A549 treated with Mapracorat at 1 μM for 4 hours (cell line): ENCODE results near the gene B3GALNT1. TPM values are rescaled to one million over a fixed set of nuclear protein-coding genes. Genes with fewer than 3 reads are reported as not detected.

Experiments used
- total RNA-seq: library from RNA; stranded (reverse); fragments of 200-300 nt; extraction: Qiagen RNA extraction; gene quantifications from 5 replicates; pipeline ENCODE4 v1.2.3, GENCODE V29; 2022

The B3GALNT1 gene, protein sequence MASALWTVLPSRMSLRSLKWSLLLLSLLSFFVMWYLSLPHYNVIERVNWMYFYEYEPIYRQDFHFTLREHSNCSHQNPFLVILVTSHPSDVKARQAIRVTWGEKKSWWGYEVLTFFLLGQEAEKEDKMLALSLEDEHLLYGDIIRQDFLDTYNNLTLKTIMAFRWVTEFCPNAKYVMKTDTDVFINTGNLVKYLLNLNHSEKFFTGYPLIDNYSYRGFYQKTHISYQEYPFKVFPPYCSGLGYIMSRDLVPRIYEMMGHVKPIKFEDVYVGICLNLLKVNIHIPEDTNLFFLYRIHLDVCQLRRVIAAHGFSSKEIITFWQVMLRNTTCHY
- total RNA-seq: 0.08 to 0.27 TPM (median 0.22 TPM) in 5 replicates

DNA sequence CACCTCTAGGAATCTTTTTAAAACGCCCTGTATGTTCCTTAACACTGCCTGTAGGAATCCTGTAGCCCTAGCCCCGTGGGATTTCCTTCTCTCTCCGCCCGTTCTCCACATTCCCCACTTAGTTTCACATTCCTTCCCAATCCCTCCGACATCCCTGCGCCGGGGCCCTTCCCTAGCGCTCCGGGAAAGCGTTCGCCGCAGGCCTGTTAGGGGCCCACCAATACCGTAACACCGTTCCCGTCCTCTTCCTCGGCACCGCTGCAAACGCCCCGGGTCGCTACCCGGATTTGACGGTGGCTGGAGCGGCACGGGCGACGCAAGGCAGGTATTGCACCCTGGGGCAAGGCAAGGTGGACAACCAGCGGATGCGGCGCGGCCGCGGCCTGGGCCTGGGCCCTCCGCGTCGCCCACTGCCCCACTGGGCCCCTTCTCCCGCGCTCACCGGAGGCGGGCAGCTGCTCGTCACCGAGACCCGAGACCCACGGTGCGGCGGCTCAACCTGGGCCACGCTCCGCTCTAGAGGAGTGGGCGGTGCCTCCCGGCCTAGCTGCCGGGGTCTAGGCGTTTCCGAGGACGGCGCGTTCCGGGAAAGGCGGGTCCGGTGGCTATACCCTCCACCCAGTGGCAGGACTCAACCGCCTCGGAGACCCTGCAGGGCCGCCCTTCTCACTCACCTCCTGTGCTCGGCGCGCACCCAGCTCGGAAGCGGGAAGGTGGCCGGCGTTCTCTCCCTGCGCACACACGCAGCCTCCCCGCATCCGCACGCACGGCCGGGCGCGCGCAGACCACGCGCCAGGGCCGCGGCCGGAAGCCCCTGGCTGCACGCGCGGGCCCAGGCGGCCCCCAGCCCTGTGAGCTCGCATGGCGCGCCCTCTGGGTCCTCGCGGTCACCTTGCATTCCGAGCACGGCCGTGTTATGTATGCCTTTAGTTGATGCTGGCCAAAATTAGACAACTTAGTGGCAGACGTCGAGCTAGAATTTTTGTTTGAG lies at the start of gene B3GALNT1:
TSS of gene B3GALNT1 (minus strand) at position 789 of the 991 bp plus-strand sequence. CDS start 18,595 bp downstream, outside the sequence.

Other genes starting within 250 kb of the B3GALNT1 start
- gene NMD3, start 116.0 kb upstream of the B3GALNT1 start, total RNA-seq: 45.5 to 57.8 TPM (median 49.0 TPM) in 5 replicates